ENCODE measurements around the gene MED9.

MED9 gene

DNA sequence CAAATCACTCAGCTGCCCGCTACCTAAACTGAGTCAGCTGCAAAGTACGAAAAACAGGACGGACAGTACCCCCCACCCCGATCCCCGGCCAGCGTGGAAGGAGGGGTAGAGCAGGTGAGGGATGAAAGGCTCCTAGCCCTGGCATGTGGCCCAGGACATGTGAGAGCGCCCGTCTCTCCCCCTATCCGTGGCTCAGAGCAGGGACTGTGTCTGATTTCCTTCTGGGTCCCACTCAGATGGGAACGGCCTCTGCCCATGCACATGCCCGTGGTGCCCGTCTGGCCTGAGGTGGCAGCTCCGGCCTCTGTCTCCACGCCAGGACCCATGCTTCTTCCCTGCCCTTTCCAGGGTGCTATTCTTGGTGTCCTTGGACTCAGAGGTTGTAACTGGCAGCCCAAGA, 49.6 kb downstream of the MED9 start:
- no peak for ATAC-seq (ENCODE audit: insufficient read depth, low read depth)
- Histone ChIP-seq H4K20me1 (ENCODE audit: insufficient read depth, low read length) (peaks cover 16% of the 10 kb centered on the region; the same call in 1 of the 2 replicates), H3K4me1 (ENCODE audit: insufficient read depth, low read length) (no peaks in the 10 kb centered on the region), H3K27me3 (ENCODE audit: insufficient read depth, low read length, poor library complexity) (no peaks in the 10 kb centered on the region), H2AFZ (ENCODE audit: low read depth, low read length) (no peak overlapping the region), H3K9ac (ENCODE audit: low read depth, low read length) (no peak overlapping the region), H3K79me2 (ENCODE audit: insufficient read depth, low read length) (no peaks in the 10 kb centered on the region; the same call in 1 of the 2 replicates), H3K36me3 (ENCODE audit: insufficient read depth, low read length) (peaks cover 4% of the 10 kb centered on the region; the same call in 1 of the 2 replicates), H3K4me2 (ENCODE audit: insufficient read depth, low read length) (no peak overlapping the region), H3K9me3 (ENCODE audit: insufficient read depth, low read length, severe bottlenecking) (no peaks in the 10 kb centered on the region), H3K27ac (ENCODE audit: low read length) (no peak overlapping the region), H3K4me3 (ENCODE audit: low read depth in 1 of 2, low read length in 2 of 2) (no peak overlapping the region)
- no peak for DNase-seq
- TF ChIP-seq, protein P1, sequence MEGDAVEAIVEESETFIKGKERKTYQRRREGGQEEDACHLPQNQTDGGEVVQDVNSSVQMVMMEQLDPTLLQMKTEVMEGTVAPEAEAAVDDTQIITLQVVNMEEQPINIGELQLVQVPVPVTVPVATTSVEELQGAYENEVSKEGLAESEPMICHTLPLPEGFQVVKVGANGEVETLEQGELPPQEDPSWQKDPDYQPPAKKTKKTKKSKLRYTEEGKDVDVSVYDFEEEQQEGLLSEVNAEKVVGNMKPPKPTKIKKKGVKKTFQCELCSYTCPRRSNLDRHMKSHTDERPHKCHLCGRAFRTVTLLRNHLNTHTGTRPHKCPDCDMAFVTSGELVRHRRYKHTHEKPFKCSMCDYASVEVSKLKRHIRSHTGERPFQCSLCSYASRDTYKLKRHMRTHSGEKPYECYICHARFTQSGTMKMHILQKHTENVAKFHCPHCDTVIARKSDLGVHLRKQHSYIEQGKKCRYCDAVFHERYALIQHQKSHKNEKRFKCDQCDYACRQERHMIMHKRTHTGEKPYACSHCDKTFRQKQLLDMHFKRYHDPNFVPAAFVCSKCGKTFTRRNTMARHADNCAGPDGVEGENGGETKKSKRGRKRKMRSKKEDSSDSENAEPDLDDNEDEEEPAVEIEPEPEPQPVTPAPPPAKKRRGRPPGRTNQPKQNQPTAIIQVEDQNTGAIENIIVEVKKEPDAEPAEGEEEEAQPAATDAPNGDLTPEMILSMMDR (IDR thresholded peaks at IDR 0.05; ENCODE audit: borderline replicate concordance, extremely low read depth, low read length, poor library complexity, severe bottlenecking) = no peak
- TF ChIP-seq EZH2 (IDR thresholded peaks at IDR 0.05; ENCODE audit: borderline replicate concordance, low read depth, low read length, severe bottlenecking) = no peak

DNA sequence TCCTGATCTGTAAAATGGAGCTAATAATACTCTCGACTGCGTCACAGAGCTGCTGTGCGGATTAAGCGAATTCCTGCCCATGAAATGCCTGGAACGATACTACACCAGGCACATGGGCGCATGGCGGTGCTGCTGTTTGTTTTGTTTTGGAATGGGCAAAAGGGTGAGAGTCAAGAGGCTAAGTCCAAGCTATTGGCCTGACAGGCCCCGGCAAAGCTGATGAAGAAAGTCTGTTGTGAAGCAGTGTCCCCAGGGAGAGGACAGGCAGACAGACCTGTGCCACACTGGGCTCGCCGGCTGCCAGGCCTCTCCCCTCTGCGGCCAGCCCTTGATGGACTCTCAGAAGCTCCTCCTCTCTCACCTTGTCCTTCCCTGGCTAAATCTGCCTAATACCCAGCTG, 50.7 kb downstream of the MED9 start:
- H3K27me3 ChIP-seq (ENCODE audit: insufficient read depth, low read length, poor library complexity) = no peaks in the 10 kb centered on the region
- H3K4me3 ChIP-seq (ENCODE audit: low read depth in 1 of 2, low read length in 2 of 2) = no peak overlapping the region
- no peaks in the 10 kb centered on the region for H3K4me1 ChIP-seq (ENCODE audit: insufficient read depth, low read length)
- H3K9ac ChIP-seq (ENCODE audit: low read depth, low read length) = no peak overlapping the region
- H3K4me2 ChIP-seq (ENCODE audit: insufficient read depth, low read length) = no peak overlapping the region
- H4K20me1 ChIP-seq (ENCODE audit: insufficient read depth, low read length) = peaks cover 16% of the 10 kb centered on the region; the same call in 1 of the 2 replicates
- no peak overlapping the region for H2AFZ ChIP-seq (ENCODE audit: low read depth, low read length)
- no peak for ATAC-seq (ENCODE audit: insufficient read depth, low read depth)
- no peaks in the 10 kb centered on the region; the same call in 1 of the 2 replicates for H3K79me2 ChIP-seq (ENCODE audit: insufficient read depth, low read length)
- no peaks in the 10 kb centered on the region for H3K9me3 ChIP-seq (ENCODE audit: insufficient read depth, low read length, severe bottlenecking)
- H3K27ac ChIP-seq (ENCODE audit: low read length) = no peak overlapping the region
- TF ChIP-seq, protein P1 (IDR thresholded peaks at IDR 0.05; ENCODE audit: borderline replicate concordance, extremely low read depth, low read length, poor library complexity, severe bottlenecking) = no peak
- TF ChIP-seq EZH2 (IDR thresholded peaks at IDR 0.05; ENCODE audit: borderline replicate concordance, low read depth, low read length, severe bottlenecking) = no peak
- H3K36me3 ChIP-seq (ENCODE audit: insufficient read depth, low read length) = no peaks in the 10 kb centered on the region
- no peak for DNase-seq

DNA sequence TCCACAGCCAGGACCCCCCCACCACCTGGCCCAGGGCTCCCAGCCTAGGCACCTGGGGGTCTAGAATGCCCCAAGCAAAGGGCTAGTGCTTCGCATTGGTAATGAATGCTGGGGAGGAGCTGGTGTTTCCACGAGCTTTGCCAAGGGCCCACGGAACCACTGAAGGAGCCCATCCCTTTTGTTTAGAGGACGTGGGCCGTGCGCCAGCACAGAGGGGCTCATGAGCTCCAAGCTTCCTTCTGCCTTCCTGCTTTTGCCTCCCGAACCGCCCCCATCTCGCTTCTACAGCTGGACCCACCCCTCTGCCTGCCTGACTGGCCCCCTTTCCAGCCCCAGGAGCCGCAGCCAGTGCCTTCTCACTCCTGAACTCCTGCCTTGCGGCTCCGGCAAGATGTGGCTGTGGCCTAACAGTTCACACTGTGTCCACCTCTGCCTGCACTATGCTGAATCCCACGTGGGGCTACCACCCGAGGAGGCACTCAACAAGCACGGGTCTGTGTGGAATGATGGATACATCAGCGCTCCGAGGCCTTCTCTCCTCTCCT, 51.2 kb downstream of the MED9 start:
- Histone ChIP-seq H3K4me1 (ENCODE audit: insufficient read depth, low read length) (no peaks in the 10 kb centered on the region), H3K4me2 (ENCODE audit: insufficient read depth, low read length) (no peak overlapping the region), H2AFZ (ENCODE audit: low read depth, low read length) (no peak overlapping the region), H4K20me1 (ENCODE audit: insufficient read depth, low read length) (peaks cover 16% of the 10 kb centered on the region; the same call in 1 of the 2 replicates), H3K9me3 (ENCODE audit: insufficient read depth, low read length, severe bottlenecking) (no peaks in the 10 kb centered on the region), H3K27me3 (ENCODE audit: insufficient read depth, low read length, poor library complexity) (no peaks in the 10 kb centered on the region), H3K4me3 (ENCODE audit: low read depth in 1 of 2, low read length in 2 of 2) (no peak overlapping the region), H3K9ac (ENCODE audit: low read depth, low read length) (no peak overlapping the region), H3K36me3 (ENCODE audit: insufficient read depth, low read length) (no peaks in the 10 kb centered on the region), H3K27ac (ENCODE audit: low read length) (no peak overlapping the region), H3K79me2 (ENCODE audit: insufficient read depth, low read length) (no peaks in the 10 kb centered on the region; the same call in 1 of the 2 replicates)
- no peak for ATAC-seq (ENCODE audit: insufficient read depth, low read depth)
- DNase-seq = no peak
- TF ChIP-seq, protein P1 (IDR thresholded peaks at IDR 0.05; ENCODE audit: borderline replicate concordance, extremely low read depth, low read length, poor library complexity, severe bottlenecking) = no peak
- TF ChIP-seq EZH2 (IDR thresholded peaks at IDR 0.05; ENCODE audit: borderline replicate concordance, low read depth, low read length, severe bottlenecking) = no peak
